Activated gamma-delta T cell treated with Interleukin-2 at 50 U/mL for 16 hours (primary cell): Measurements from ENCODE around the gene CCDC136.

Experiments used
- DNase-seq: peaks from one replicate; pipeline ENCODE4 v3.0.0-alpha.2; 2020

The CCDC136 gene

GRCh38 chr7:128807191-128807590 is 15.4 kb downstream of the CCDC136 start:
- DNase-seq, result no peak

- no peak for DNase-seq
These were observed 17.6 kb downstream of the CCDC136 start for GRCh38 chr7:128809363-128809762.

GRCh38 chr7:128810473-128810872 is 18.7 kb downstream of the CCDC136 start:
- DNase-seq, result no peak

GRCh38 chr7:128810997-128811396 is 19.2 kb downstream of the CCDC136 start:
- DNase-seq, result no peak

GRCh38 chr7:128811631-128812430 is 20.1 kb downstream of the CCDC136 start:
- DNase-seq, result no peak

- no peak for DNase-seq
These were observed 20.9 kb downstream of the CCDC136 start for GRCh38 chr7:128812514-128813168.

GRCh38 chr7:128814499-128814898 is 22.7 kb downstream of the CCDC136 start:
- no peak for DNase-seq

GRCh38 chr7:128815289-128815942 is 23.6 kb downstream of the CCDC136 start:
- DNase-seq, result no peak

- no peak for DNase-seq
These were observed 26.9 kb downstream of the CCDC136 start for GRCh38 chr7:128818694-128819093.

- no peak for DNase-seq
These were observed 30.0 kb downstream of the CCDC136 start for GRCh38 chr7:128821724-128822123.

GRCh38 chr7:128826512-128826911 is 34.7 kb downstream of the CCDC136 start:
- DNase-seq, result no peak

- DNase-seq, result no peak
These were observed 35.1 kb downstream of the CCDC136 start for GRCh38 chr7:128826916-128827247.

GRCh38 chr7:128827248-128827958 is 35.6 kb downstream of the CCDC136 start:
- DNase-seq, result no peak

GRCh38 chr7:128827971-128828711 is 36.4 kb downstream of the CCDC136 start:
- DNase-seq, result no peak

GRCh38 chr7:128829391-128830166 is 37.8 kb downstream of the CCDC136 start:
- DNase-seq, result no peak

- no peak for DNase-seq
These were observed 38.7 kb downstream of the CCDC136 start, which contains the start of gene FLNC for GRCh38 chr7:128830231-128831177. Gene FLNC, plus strand, starts transcription at chr7:128830406. Its CDS starts 232 bp downstream, at chr7:128830638.

- DNase-seq, result no peak
These were observed 39.6 kb downstream of the CCDC136 start for GRCh38 chr7:128831178-128831993.

GRCh38 chr7:128831994-128832879 is 40.5 kb downstream of the CCDC136 start:
- DNase-seq, result no peak

- no peak for DNase-seq
These were observed 41.0 kb downstream of the CCDC136 start for GRCh38 chr7:128832880-128833147.
